HG03135 (cell line): Measurements from ENCODE around the gene LANCL3.
"Not testable (repeated sequence)": the region's sequence is repeated elsewhere in the genome, so short reads cannot be mapped to it uniquely, and the experiment has no call there.

ENCODE experiments used
- ATAC-seq: cut with Tn5 transposase; IDR thresholded peaks from one replicate; pipeline ENCODE4 v1.9.1; 2021; ENCODE audit warnings: mild to moderate bottlenecking, moderate library complexity; ENCODE audit not compliant: unreplicated experiment

LANCL3 gene

DNA sequence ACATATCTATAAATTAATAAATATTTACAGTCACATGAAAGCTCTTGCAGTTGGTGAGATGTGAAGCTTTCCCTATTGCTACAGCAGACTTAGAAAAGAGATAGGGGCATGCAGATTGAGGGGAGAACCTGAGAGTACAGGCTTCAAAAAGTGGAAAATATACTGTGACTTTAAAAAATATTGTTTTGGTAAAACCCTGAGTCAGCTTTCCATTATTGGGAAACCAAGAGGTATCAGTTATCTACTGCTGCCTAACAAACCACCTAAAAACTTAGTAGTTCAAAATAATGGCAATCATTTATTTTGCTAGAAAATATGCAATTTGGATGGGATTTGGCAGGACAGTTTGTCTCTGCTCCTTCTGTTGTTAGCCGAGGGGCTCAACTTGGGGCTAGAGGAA lies 38.3 kb downstream of the LANCL3 start:
- no peak for ATAC-seq

DNA sequence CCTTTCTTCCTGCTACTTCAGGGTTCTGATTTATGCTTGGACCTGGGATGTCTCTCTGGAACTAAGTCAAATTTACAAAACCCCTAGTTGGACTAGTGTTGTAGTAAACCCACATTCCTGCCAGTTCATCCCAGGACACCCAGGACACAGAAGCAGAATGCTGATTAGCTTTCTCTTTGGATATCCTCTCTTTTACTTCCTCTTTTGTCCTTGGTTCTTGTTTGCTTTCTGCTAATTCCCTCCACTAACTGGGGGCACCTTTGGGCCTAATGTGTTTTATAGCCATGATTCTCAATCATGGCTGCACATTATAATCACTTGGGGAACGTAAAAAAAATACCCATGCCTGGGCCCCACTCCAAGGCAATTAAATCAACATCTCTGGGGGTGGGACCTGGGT lies 42.5 kb downstream of the LANCL3 start:
- ATAC-seq = no peak

DNA sequence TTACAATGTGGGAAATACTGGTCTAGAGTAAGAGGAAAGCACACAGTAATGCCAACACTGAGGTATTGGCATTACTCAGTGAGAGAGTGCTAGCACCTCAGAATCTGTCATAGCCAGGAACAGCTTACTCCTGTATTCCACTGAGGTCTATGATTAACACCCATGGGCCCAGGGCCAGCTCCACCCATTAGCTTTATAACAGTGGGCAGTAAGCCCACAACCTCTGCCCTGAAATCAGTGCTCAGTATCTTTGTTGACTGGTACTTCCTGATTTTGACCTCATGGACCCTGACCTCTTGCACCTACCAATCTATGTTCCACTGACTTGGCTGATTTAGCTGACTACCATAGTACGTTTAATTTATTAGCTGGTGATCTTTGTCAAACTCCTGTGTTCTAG lies 56.1 kb downstream of the LANCL3 start:
- no peak for ATAC-seq

DNA sequence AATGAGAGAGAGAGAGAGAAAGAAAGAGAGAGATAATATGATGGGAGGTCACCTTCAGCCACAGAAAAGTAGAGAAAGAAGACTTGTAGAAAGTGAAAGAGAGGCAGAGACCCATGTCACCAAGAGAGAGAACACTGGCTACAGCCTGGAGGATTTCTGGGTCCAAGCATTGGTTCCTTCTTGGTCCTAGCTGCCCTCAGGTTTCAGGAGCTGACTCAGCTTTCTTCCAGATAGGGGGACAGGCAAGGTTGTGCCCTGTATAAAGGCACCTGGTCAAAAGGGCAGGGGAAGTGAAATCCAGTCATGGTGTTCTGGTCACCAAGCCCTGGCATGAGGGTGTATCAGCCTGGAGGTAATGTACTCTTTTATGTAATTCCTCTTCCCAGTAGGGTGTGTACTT lies 66.6 kb downstream of the LANCL3 start:
- ATAC-seq = no peak

DNA sequence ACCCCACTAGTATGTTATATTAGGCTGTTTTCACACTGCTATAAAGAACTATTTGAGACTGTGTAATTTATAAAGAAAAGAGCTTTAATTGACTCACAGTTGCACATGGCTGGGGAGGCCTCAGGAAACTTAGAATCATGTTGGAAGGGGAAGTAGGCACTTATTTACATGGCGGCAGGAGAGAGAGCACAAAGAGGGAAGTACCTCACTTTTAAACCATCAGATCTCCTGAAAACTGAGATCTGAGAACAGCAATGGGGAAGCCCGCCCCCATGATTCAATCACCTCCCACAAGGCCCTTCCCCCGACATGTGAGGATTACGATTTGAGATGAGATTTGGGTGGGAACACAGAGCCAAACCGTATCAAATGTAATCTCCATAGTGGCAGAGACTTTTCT lies 68.7 kb downstream of the LANCL3 start:
- no peak for ATAC-seq

DNA sequence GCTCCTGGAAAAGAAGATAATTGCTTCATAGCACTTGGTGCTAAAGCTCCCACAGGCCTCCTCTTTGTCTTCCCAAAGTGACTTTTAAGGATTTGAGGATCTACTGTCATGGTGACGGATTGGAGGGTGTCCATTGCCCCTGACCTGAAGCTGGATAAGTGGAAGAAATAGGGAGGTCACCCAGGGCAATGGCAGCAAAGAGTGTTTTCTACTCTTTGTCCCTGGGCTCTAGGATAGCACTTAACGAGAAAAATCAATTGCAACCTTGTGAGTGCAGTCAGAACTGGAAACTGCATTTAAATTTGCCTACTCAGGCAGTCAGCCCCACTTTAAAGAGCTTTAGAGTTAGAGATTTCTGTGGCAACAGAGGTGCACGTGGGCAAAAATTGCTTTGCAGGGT lies 70.4 kb downstream of the LANCL3 start:
- no peak for ATAC-seq

DNA sequence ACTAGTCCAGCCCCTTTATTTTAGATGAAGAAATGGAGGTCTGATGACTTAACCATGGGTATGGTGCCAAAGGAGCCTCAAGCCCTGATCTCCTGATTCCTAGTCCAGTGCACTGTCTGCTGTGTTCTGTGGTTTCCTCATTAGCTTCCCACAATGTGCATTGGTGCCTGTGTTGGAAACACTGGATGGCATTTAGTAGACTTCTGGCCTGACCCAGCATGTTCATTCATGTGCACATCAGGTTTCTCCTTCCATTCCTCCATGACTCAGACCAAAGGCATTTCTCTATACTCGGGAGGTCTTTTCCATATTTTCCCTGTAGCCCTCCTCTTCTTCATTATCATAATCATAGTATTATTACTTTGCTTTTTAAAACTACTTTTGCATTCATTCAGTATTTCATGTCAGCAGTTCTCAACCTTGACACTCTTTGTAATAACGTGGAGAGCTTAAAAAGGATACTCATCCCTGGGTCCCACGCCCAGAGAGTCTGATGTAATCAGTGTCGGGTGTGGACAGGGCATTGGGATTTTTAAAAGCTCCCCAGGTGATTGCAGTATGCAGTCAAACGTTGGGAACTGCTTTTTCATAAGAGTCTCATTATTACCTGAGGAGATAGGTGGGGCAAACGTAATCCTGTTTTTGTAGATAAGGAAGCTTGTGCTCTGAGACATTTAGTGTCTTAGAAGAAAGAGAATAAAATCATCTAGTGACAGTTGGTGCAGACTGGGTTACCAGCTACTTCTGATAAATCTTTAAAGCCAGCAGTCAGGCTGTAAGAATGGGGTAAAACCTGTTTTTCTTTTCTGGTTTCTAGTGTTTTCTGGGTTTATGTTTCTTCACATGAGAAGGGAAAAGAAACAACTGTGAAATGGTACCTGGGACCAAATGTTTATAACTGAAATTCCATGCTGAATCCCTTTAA lies 73.2 kb downstream of the LANCL3 start:
- no peak for ATAC-seq

DNA sequence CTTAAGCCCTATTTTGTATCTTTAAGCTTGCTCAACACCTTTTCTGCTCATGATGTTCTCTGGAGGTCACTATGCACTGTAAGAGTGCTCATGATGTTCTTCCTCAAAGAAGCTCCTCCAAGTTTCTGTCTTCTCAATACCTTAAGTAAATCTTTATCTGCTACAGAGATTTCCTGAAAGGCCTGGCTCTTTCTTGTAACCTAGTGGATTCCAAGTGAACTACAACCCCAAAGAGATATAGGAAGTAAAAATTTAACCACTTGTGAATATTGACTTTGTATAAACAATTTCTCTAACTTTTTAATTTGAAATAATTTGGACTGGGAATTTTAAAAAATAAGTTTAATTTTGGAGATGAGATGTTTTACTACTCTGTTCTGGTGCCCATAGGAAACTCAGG lies 74.8 kb downstream of the LANCL3 start:
- no peak for ATAC-seq

DNA sequence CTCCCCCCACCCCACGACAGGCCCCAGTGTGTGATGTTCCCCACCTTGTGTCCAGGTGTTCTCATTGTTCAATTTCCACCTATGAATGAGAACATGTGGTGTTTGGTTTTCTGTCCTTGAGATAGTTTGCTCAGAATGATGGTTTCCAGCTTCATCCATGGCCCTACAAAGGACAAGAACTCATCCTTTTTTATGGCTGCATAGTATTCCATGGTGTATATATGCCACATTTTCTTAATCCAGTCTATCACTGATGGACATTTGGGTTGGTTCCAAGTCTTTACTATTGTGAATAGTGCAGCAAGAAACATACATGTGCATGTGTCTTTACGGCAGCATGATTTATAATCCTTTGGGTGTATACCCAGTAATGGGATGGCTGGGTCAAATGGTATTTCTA lies 79.4 kb downstream of the LANCL3 start:
- ATAC-seq = not testable (repeated sequence)

DNA sequence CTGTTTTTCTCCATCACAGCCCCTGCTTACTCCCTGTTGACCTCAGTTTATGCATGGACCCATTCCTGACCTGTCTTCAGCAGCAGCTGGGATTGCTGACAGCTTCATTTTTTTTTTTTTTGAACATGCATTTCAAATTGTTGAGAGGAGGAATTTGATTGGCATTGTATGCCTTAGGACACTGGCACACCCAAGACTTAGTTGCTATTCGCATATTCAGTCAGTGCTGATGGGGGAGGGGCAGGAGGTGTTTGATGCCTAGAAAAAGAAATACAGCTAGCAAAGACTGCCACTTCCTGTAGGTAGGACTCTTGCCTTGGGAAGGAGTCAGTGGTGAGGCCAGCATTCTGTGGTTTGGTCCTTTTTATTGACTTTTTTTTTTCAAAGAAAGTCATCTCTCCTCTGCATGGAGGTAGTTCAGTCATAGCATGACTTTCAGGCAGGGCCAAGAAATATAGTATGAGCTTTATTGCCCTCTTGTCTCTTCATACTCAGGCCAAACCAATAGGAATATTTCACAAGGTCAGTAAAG lies 80.5 kb downstream of the LANCL3 start:
- no peak for ATAC-seq

DNA sequence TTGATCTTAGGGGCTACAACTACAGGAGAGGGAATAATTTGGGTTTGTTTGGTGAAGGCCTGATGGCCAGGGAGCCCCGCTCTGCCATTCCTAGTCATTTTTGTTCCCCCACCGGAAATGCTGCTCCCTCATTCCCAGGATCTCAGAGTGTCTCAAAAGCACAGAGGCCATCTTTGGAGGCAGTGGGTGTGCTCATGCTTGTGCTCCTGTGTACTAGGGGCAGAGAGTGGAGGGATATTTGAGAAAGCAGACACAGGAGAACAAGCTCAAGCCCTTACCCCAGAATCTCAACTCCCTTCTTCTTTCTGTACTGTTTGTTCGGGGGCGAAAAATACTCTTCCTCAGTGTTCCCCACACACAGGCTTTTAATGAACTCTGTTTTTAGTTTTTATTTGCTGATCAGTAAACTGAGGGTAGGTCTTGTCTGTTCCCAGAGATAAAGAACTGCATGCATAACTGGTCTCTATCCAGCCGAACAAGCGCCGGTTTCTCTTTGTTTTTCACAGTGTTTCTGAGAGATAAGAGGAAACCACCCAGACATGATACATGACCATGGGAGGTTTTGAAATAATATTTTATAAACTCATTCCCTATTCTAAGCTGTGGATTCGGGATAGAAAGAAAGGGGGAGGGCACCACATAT lies 81.2 kb downstream of the LANCL3 start:
- ATAC-seq = no peak

DNA sequence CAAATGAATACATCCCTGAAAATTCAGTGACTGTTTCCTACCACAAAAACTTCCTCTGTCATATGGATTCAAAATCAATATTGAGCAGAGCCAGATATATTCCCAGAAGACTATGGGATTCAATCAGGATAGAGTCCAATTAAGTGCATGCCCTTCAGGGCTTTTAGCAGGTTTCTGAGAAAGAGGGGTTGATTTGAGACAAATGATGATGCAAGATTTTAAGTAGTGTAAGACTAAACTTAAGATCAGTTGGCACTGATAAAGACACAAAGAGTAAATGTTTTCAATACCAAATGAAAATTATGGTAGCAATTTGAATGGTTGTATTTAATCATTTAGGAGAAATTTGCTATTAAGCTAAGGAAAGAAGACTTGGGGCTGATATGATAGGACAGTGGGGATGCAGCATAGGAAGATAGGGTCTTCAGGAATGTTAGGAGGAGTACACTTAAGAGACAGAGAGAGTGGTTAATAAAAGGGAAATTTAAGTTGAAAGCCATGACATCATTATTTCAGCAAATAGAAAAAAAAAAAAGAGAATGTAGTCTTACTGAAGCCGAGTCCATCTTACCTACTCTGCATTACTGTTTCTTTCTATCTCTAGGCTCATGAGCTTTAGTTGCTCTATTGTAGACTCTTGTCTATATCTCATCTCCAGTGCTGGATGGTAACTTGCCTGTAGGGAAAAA lies 82.1 kb downstream of the LANCL3 start:
- ATAC-seq = no peak

DNA sequence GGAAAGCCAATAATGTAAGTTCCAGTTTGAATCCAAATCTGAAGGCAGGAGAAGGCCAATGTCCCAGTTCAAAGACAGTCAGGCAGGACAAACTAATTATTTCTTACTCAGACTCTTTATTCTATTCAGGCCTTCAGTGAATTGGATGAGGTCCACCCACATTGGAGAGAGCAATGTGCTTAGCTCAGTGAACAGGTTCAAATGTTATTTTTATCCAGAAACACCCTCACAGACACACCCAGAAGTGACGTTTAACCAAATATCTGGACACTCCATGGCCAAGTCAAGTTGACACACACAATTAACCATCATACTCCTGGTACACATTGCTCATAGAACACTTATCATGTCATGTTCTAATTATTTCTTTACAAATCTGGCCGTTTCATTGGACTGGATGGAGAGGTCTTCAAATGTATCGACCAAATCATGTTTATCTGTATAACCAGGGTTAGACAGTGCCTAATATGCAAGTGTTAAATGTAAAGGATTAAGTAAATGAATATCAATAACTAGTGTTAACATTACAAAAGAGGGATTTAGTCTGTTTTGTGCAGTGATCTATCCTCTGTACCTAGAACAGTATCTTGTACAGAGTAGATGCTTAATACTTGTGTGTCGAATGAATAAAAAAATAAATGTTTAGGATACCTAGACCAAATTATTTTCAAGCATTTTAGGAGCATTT lies 87.0 kb downstream of the LANCL3 start:
- no peak for ATAC-seq

DNA sequence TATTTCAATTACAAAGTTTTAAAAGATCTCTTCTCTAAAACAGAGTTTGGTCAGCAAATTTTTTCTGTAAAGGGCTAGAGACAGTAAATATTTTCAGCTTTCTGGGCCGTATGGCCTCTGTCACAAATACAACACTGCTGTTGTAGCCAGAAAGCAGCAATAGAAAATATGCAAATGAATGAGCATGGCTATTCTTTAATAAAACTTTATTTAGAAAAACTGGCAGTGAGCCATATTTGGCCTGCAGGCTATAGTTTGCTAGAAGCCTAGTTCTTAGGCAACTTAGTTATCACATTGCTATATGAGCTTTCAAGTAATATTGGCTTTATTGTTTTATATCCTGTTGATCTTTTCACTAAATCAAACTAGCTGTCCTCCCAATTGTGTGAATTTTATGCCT lies 87.6 kb downstream of the LANCL3 start:
- no peak for ATAC-seq

DNA sequence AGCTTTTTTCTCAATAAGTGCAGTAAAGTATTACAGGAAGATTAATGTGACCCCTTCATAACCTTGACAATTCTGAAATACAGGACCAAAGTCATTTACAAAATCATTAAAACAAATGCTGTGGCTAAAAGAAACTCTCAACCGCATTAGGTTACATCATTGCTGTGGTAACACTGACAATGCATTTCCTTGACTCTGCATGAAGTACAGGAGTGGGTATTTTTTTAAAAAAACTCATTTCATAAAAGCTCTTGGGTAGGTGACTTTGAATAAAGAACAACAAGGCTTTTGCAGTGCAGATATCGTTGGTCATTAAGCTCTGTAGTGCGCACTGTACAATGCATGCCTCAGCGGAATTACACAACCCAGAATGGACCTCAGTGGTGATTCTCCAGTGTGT lies 90.7 kb downstream of the LANCL3 start:
- no peak for ATAC-seq

DNA sequence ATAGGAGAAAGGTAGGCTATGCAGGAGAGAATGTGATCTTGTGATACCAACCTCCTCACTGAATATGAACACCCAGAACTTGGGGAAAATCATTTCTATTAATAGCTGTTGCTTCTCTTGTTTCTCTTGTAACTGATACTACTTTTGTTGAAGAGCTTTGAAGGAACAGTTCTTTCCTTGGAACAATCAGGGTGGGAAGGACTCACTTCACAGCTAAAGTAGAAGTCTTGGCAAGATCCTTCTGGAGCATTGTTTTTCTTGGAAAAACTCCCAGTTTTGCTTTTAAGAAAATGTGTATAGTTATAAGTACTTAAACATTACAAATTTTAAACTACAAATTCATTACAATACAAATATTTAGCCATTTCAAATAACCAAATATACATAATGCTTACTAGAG lies 95.1 kb downstream of the LANCL3 start:
- no peak for ATAC-seq

DNA sequence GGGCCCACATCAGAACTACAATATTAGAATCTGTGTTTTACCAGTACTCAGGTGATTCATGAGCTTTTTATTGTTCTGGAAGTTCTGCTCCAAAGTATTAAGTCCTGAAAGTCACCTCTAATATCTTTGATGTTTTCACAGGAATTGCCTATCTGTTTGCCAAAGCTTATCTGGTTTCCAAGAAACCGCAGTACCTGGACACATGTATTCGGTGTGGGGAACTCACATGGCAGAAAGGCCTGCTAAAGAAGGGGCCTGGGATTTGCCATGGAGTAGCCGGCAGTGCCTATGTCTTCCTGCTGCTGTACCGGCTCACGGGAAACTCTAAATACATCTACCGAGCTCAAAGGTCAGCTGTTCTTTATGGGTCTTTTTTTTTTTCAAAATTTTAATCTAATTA lies 95.7 kb downstream of the LANCL3 start:
- ATAC-seq = no peak

DNA sequence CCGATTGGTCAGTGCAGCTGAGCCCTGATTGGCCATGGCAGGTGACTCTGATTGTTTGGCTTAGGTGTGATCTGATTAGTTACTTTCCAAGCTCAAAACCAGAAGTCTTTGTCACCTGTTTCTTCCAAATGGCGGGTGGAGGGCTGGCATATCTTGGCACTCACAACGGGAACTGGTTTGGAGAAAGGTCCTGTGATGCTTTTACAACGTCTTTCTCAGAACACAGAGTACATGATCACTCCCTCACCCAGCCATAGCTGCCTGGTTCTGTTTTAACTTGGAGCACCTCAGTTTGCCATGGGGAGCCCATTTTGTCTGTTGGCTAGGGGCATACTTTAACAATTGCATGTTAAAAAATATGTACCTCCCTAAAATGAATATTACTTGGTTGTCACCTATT lies 101.1 kb downstream of the LANCL3 start:
- ATAC-seq = no peak

DNA sequence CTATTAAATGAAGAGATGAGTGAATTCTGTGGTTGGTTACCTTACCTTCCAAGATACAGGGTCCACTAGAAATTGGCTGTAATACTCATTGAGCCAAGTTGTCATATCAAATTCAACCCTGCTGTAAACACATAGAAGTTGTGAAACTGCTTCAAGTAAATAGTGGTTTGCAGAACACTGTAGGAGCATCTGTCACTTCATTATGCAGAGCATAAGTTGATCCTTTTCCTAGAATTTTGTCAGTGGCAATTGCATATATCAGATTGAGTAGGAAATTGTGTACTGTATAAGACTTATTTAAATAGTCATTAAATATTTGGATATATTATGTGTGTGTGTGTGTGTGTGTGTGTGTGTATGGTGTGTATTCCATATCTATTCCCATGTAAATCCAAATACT lies 105.3 kb downstream of the LANCL3 start:
- no peak for ATAC-seq

DNA sequence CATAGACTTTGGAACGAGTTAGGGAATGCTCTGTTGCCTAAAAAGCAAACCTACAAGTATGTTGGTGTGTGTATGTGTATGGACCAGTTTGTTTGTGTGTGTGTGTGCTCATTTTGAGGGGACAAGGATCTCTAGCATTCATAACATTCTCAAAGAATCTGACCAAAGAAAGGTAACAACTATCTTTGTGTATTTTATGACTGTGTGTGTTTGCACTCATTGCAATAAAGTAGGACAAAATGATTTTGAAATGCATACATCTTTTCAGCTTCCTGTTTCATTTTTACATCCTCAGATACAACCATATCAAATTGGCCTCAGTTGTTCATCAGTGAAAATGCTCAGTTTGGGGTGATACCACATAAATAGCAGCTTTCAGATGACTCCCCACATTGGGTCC lies 105.8 kb downstream of the LANCL3 start:
- ATAC-seq = no peak

DNA sequence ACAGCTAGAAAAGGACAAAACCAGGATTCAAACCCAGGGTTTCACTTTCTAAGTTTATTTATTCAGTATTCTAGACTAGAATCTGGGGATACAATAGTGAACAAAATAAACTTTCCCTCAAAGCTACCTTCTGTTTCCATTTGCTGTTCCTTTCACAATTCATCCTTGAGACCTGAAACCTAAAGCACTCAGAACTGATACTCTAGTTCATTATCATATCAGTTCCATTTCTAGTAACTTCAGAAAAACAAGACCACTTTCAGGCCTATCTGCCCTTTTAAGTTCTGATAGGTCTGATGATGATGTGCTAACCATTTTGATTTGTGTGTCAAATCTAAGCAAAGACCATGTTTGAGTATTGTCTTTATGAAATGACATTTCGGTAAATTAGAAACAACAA lies 106.3 kb downstream of the LANCL3 start:
- ATAC-seq = no peak
